ENCODE data around the gene DNAH9. TPM values are rescaled to one million over a fixed set of nuclear protein-coding genes. Genes with fewer than 3 reads are reported as not detected.

Gene DNAH9
- total and polyA plus RNA-seq, 2 of the 8 experiments (the other 6 are each of a cell fraction or from before 2014, with no cell fraction given), result 0.21 to 0.86 TPM

DNA sequence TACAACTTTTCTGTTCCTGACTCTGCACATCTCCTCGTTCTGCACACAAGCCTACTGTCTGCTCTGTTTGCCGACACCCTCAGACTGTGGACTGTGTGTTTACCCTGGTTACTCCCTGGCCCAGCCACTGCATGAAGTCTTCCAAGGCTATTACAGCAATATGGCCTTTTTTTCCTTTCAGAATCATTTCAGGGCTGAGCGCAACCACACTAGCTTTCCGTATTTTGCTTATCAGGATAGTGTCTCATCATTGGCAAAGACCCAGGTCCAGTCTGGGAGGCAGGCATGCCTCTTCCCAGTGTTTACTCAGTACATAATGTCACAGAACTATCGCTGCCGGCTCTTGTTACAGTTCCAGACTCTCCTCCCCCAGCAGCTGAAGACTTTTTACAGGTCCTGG lies 10.1 kb downstream of the DNAH9 start:
- Histone ChIP-seq H3K9ac (replicated peaks in 1 of 4; ENCODE audit: extremely low read depth in 1 of 4, low read depth in 3 of 4, low read length in 3 of 4) (no peak overlapping the region), H3K14ac (ENCODE audit: insufficient read length) (no peak overlapping the region), H3K4me2 (ENCODE audit: insufficient read depth in 1 of 2, low read depth in 2 of 2, low read length in 2 of 2) (no peak overlapping the region), H4K5ac (ENCODE audit: insufficient read length, low read depth, low read length) (no peak overlapping the region), H3K4ac (replicated peaks; ENCODE audit: insufficient read length, low read depth, low read length) (no peak overlapping the region), H4K91ac (replicated peaks; ENCODE audit: insufficient read length, low read length) (no peak overlapping the region), H4K8ac (ENCODE audit: extremely low read depth, insufficient read depth, low read length) (0 out of 2 replicates have a peak overlapping the region, but pooled peaks have one; percentile 53), H3K23ac (ENCODE audit: insufficient read length) (no peak overlapping the region), H3K36me3 (ENCODE audit: control insufficient read depth in 2 of 4, insufficient read depth in 4 of 4, low read length in 3 of 4) (no peaks in the 10 kb centered on the region), H2BK20ac (ENCODE audit: low read length) (no peak overlapping the region), H3K56ac (replicated peaks; ENCODE audit: insufficient read length, low read depth, low read length) (no peak overlapping the region), H4K20me1 (replicated peaks in 1 of 2; ENCODE audit: control insufficient read depth in 1 of 2, insufficient read depth in 2 of 2, low read length in 2 of 2) (no peaks in the 10 kb centered on the region), H3K18ac (ENCODE audit: extremely low read depth, low read length) (no peak overlapping the region), H2BK5ac (ENCODE audit: low read depth, low read length) (no peak overlapping the region), H3K27me3 (replicated peaks in 1 of 4; ENCODE audit: control insufficient read depth in 3 of 4, extremely low read depth in 1 of 4, insufficient read depth in 3 of 4, low read length in 3 of 4) (no peaks in the 10 kb centered on the region), H3K23me2 (ENCODE audit: low read depth, low read length) (no peaks in the 10 kb centered on the region), H3K9me3 (ENCODE audit: insufficient read depth in 2 of 2, low read depth in 1 of 2, low read length in 1 of 2) (no peaks in the 10 kb centered on the region), H3K4me3 (ENCODE audit: extremely low read depth in 1 of 4, insufficient read depth in 2 of 4, low read depth in 3 of 4, low read length in 4 of 4) (no peak overlapping the region), H2AK5ac (ENCODE audit: low read depth, low read length) (no peak overlapping the region), H2BK12ac (ENCODE audit: low read depth, low read length) (0 out of 2 replicates have a peak overlapping the region, but pooled peaks have one; percentile 50), H2AFZ (ENCODE audit: low read length) (0 out of 2 replicates have a peak overlapping the region, but pooled peaks have one; percentile 68), H3K79me2 (ENCODE audit: control insufficient read depth in 1 of 2, insufficient read depth in 2 of 2, low read length in 2 of 2) (no peaks in the 10 kb centered on the region), H3K4me1 (replicated peaks in 1 of 4; ENCODE audit: control insufficient read depth in 3 of 4, insufficient read depth in 4 of 4, low read length in 3 of 4) (no peaks in the 10 kb centered on the region; a peak in 1 of 7 replicates), H3K79me1 (ENCODE audit: low read depth, low read length) (no peaks in the 10 kb centered on the region), H3K27ac (ENCODE audit: low read depth, low read length) (no peak overlapping the region), H2BK15ac (ENCODE audit: low read length) (no peak overlapping the region), H2BK120ac (replicated peaks; ENCODE audit: low read depth, low read length) (peak overlapping the region; percentile 50)
- POLR2A ChIA-PET (ENCODE audit: partially characterized antibody), result no interaction called here
- DNase-seq (ENCODE audit: low read depth in 1 of 2, low spot score in 2 of 2) (no peak), FAIRE-seq (no peak)
- WGBS, 2 experiments (ENCODE audit: extremely low coverage in 1 of 2, insufficient coverage in 1 of 2, insufficient read length in 1 of 2, insufficient replicate concordance in 2 of 2, low coverage in 1 of 2, low lambda C conversion rate in 2 of 2, missing lambda C conversion rate in 1 of 2), result 94% methylated on average over 6 of the region's 6 CpGs; no CpG with 5 or more reads in 1 of the 2 experiments
- CTCF ChIA-PET (ENCODE audit: partially characterized antibody), result interaction anchor here (2.0 kb wide), 1 partner anchor 36 kb away, joined by 6 read pairs; no protein-coding TSS in a partner anchor
- TF ChIP-seq CREB1 (IDR thresholded peaks at IDR 0.05) (no peak), SIX5 (IDR thresholded peaks at IDR 0.05; ENCODE audit: low read depth, low read length) (no peak), POLR2AphosphoS5 (IDR thresholded peaks at IDR 0.05; ENCODE audit: low read depth, low read length) (no peak), CBX8 (IDR thresholded peaks at IDR 0.05; ENCODE audit: borderline replicate concordance, low read depth, low read length) (no peak), TAF7 (optimal IDR thresholded peaks at IDR 0.05; ENCODE audit: borderline replicate concordance, low read depth, low read length) (no peak), HDAC2 (IDR thresholded peaks at IDR 0.05; ENCODE audit: borderline replicate concordance in 1 of 2, low read depth in 2 of 2, low read length in 2 of 2) (no peak), USF2 (IDR thresholded peaks at IDR 0.05; ENCODE audit: low read length) (no peak), KDM4A (IDR thresholded peaks at IDR 0.05; ENCODE audit: low read depth, low read length, severe bottlenecking) (no peak), HDAC6 (IDR thresholded peaks at IDR 0.05; ENCODE audit: low read depth, low read length) (no peak)
- TF ChIP-seq, protein P1, sequence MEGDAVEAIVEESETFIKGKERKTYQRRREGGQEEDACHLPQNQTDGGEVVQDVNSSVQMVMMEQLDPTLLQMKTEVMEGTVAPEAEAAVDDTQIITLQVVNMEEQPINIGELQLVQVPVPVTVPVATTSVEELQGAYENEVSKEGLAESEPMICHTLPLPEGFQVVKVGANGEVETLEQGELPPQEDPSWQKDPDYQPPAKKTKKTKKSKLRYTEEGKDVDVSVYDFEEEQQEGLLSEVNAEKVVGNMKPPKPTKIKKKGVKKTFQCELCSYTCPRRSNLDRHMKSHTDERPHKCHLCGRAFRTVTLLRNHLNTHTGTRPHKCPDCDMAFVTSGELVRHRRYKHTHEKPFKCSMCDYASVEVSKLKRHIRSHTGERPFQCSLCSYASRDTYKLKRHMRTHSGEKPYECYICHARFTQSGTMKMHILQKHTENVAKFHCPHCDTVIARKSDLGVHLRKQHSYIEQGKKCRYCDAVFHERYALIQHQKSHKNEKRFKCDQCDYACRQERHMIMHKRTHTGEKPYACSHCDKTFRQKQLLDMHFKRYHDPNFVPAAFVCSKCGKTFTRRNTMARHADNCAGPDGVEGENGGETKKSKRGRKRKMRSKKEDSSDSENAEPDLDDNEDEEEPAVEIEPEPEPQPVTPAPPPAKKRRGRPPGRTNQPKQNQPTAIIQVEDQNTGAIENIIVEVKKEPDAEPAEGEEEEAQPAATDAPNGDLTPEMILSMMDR (IDR thresholded peaks at IDR 0.05; ENCODE audit: control extremely low read depth in 1 of 3, insufficient read depth in 1 of 3, low read depth in 1 of 3, low read length in 3 of 3), result no peak

Data from H1 (cell line).